Cardiac fibroblast (primary cell): ENCODE measurements around the gene GPS2.
A peak's percentile ranks its signal among the peaks of the same experiment; 100 is the strongest.
"Not testable (repeated sequence)": the region's sequence is repeated elsewhere in the genome, so short reads cannot be mapped to it uniquely, and the experiment has no call there.

ENCODE experiments used
- DNase-seq, 2 donors: peaks; one replicate each; pipeline versions ENCODE4 v3.0.0 to v3.0.0-alpha.2; 2010; ENCODE audit warnings: low read depth in 2 of 2
- H3K4me3 ChIP-seq, 2 donors: replicated peaks in 1 of 2; 1 replicate in 1 of 2; 2 replicates in 1 of 2; pipeline ENCODE4 v1.5.1; 2011; ENCODE audit warnings: low read depth in 2 of 2, low read length in 2 of 2, mild to moderate bottlenecking in 2 of 2, moderate library complexity in 1 of 2
- TF ChIP-seq, protein P1 (sequence below): IDR thresholded peaks from one replicate; pipeline ENCODE4 v1.5.1; 2011; ENCODE audit warnings: low read depth, mild to moderate bottlenecking, low read length, inconsistent platforms

GPS2 gene

DNA sequence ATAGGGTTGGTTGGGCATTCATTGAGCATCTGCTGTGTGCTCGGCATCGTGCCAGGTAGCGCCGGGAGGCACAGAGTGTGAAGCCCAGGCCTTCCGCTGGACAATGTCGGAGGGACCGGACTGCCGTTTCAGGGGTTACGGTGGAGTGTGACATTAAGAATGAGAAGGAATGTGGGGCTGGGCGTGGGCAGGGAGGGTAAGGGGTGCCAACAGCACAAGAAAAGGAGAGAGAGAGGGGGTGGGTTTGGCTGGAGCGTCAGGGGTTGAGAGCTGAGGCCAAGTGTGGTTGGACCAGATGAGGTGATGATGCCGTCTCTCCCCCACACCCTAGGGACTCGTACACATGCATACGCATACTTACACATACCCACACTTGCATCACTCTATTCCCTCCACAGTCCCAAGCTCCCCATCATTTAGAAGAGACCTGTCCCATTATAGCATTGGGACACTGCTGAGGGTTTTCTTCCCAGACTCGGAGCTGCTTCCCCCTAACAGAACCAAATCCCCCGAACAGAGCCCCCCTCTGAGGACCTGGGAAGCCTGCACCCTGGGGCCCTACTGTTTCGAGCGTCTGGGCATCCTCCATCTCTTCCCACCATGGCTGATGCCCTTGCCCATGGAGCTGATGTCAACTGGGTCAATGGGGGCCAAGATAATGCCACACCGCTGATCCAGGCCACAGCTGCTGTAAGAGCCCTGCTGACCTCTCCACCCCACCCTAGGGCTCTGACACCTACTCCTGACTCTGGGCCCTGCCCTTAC lies 33.5 kb upstream of the GPS2 start:
- H3K4me3 ChIP-seq = no peak overlapping the region
- TF ChIP-seq, protein P1, sequence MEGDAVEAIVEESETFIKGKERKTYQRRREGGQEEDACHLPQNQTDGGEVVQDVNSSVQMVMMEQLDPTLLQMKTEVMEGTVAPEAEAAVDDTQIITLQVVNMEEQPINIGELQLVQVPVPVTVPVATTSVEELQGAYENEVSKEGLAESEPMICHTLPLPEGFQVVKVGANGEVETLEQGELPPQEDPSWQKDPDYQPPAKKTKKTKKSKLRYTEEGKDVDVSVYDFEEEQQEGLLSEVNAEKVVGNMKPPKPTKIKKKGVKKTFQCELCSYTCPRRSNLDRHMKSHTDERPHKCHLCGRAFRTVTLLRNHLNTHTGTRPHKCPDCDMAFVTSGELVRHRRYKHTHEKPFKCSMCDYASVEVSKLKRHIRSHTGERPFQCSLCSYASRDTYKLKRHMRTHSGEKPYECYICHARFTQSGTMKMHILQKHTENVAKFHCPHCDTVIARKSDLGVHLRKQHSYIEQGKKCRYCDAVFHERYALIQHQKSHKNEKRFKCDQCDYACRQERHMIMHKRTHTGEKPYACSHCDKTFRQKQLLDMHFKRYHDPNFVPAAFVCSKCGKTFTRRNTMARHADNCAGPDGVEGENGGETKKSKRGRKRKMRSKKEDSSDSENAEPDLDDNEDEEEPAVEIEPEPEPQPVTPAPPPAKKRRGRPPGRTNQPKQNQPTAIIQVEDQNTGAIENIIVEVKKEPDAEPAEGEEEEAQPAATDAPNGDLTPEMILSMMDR = no peak
- peak; percentile 48 to 80 for DNase-seq

DNA sequence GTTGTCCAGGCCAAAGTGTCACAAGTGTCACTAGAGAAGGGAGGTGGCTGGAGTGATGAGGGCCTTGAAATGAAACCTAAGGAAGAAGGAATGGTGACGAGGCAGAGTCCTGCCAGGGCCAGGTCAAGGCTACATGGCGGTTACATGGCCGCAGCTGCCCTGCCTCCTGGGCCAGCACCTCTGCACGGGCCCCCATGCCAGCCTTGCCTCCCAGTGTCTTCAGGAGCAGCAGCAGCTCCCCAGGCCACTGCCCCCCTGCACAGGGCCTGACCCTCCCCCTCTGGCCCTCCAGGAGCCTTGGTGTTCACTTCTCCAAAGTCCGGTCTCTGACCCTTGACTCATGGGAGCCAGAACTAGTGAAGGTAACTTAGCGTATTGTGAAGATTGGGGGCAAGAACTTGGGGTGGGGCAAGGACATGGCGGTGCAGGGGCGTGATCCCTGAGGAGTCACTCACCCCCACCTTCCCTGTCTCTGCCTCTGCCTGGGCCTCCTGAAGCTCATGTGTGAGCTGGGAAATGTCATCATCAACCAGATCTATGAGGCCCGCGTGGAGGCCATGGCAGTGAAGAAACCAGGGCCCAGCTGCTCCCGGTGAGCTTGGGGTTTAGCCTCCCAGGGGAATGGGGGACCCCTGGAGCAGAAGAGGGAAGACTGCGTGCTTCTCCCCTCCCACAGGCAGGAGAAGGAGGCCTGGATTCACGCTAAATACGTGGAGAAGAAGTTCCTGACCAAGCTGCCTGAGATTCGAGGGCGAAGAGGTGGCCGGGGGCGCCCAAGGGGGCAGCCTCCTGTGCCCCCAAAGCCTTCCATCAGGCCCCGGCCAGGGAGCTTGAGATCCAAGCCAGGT lies 32.7 kb upstream of the GPS2 start:
- no peak overlapping the region for H3K4me3 ChIP-seq
- peak in 1 of 2 donors; percentile 18 for DNase-seq
- TF ChIP-seq, protein P1 = no peak

DNA sequence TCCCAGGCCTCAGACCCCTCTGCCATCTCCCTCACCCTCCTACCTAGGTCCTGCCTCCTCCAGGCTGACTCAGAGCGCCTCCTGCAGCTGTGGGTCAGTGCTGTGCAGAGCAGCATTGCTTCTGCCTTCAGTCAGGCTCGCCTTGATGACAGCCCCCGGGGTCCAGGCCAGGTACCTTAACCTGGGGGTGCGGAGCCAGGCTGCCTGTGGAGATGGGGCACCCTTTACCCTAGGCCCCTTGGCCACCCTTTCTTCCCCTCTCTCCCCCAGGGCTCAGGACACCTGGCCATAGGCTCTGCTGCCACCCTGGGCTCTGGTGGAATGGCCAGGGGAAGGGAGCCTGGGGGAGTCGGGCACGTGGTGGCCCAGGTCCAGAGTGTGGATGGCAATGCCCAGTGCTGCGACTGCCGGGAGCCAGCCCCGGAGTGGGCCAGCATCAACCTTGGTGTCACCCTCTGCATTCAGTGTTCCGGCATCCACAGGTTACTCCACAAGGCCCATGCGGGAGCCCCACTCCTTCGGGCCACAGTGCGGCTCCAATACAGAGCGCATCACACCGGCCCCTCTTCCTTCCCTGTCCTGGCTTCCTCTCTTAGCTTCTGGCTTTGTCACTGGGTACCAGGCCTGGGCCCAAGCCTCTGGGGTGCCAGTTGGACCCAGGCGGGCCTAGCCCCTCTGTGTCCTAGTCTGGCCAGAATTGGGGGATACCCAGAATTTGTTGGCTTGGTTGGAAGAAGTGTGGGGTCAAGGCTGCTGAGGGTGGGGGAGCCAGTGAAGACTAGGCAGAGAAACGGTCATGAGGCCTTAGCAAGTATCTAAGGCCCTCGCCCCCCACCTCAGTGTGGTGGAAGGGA lies 31.8 kb upstream of the GPS2 start:
- DNase-seq = no peak
- no peak overlapping the region for H3K4me3 ChIP-seq
- TF ChIP-seq, protein P1 = no peak

DNA sequence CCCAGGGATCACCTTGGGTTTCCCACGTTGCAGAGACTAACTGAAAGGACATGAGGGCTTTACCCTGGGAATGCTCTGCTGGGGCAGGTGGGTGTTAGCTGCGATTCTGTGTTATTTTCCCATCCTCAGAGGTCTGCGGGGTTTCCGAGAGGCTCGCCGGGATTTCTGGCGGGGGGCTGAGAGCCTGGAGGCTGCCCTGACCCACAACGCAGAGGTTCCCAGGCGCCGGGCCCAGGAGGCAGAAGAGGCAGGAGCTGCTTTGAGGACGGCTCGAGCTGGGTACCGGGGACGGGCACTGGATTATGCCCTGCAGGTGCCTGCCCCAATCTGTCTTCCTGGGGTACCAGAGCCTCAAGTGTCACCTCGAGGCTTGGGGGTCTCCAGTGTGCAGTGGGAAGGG lies 28.1 kb upstream of the GPS2 start:
- H3K4me3 ChIP-seq = no peak overlapping the region
- TF ChIP-seq, protein P1 = no peak
- no peak for DNase-seq

DNA sequence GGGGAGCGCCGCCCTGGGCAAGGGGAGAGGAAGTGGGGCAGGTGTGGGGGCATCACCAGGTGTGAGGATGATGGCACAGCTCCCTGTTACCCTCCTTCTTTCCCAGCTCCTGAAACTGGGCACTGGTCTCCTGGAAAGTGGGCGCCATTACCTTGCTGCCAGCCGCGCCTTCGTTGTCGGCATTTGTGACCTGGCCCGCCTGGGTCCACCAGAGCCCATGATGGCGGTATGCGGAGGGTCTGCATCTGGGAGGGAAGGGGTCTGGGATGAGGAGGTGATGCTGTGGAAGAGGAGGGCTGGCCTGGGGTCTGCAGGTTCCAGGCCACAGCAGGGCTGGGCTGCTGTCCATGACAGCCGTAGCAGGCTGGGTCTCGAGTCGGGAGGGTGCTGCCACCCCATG lies 26.7 kb upstream of the GPS2 start:
- TF ChIP-seq, protein P1 = no peak
- no peak for DNase-seq
- no peak overlapping the region for H3K4me3 ChIP-seq

DNA sequence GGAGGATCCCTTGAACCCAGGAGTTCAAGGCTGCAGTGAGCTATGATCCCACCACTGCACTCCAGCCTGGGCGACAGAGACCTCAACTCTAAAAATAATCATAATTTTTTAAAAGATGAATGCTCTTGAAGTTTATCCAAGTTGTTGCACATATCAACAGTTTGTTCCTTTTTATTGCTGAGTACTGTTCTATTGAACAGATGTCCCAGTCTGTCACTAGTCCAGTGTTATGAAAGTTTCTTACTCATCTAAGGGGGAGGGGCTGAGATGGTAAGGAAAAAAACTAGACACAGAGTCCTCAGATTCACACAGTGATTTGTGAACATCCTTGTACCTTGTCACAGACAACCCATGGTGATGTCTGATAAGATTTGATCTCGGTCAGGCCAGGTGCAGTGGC lies 25.0 kb upstream of the GPS2 start:
- H3K4me3 ChIP-seq = no peak overlapping the region
- TF ChIP-seq, protein P1 = no peak
- peak in 1 of 2 donors; percentile 31 for DNase-seq

DNA sequence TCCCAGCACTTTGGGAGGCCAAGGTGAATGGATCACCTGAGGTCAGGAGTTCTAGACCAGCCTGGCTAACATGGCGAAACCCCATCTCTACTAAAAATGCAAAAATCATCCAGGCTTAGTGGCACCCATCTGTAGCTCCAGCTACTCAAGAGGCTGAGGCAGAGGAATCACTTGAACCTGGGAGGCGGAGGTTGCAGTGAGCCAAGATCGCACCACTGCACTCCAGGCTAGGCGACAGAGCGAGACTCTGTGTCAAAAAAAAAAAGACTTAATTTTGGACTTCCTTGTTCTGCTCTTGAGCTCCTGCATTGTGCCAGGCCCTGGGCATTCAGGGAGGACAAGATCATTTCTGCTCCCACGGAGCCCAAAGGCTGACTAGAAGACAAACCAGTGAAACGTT lies 22.4 kb upstream of the GPS2 start:
- DNase-seq, H3K4me3 ChIP-seq: not testable (repeated sequence)
